HCT116 (cell line): ENCODE data around the gene LHFPL6.

Experiments used
- EZH2phosphoT487 ChIP-seq: fragments of 200-600 bp; IDR thresholded peaks from 2 replicates; pipeline ENCODE4 v1.6.1; 2018; ENCODE audit warnings: antibody characterized with exemption, borderline replicate concordance
- JUND ChIP-seq: IDR thresholded peaks from 2 replicates; pipeline ENCODE4 v1.6.1; 2012
- POLR2A ChIP-seq: IDR thresholded peaks from 2 replicates; pipeline ENCODE4 v1.7.0; 2011; ENCODE audit warnings: borderline replicate concordance; ENCODE audit not compliant: insufficient read depth, insufficient read length; ENCODE audit errors: extremely low read depth
- POLR2AphosphoS5 ChIP-seq: IDR thresholded peaks from 2 replicates; pipeline ENCODE4 v1.6.1; 2011; ENCODE audit warnings: mild to moderate bottlenecking, low read depth, low read length, moderate library complexity
- TF ChIP-seq, protein P1 (sequence below): IDR thresholded peaks from 2 replicates; pipeline ENCODE4 v1.6.1; 2012
- TF ChIP-seq, protein P2 (sequence below), 3 experiments: fragments of 200-600 bp in 1 of 3; sonication (generic) in 1 of 3; IDR thresholded peaks in 2 of 3; conservative IDR thresholded peaks in 1 of 3; 2 replicates each; pipeline ENCODE4 v1.5.1; 2012 to 2017; ENCODE audit warnings: low read depth in 2 of 3, low read length in 2 of 3, antibody characterized with exemption in 1 of 3, borderline replicate concordance in 1 of 3, control low read depth in 1 of 3, mild to moderate bottlenecking in 1 of 3, mixed read lengths in 1 of 3, mixed run types in 1 of 3, moderate library complexity in 1 of 3; ENCODE audit not compliant: insufficient read depth in 1 of 3

DNA sequence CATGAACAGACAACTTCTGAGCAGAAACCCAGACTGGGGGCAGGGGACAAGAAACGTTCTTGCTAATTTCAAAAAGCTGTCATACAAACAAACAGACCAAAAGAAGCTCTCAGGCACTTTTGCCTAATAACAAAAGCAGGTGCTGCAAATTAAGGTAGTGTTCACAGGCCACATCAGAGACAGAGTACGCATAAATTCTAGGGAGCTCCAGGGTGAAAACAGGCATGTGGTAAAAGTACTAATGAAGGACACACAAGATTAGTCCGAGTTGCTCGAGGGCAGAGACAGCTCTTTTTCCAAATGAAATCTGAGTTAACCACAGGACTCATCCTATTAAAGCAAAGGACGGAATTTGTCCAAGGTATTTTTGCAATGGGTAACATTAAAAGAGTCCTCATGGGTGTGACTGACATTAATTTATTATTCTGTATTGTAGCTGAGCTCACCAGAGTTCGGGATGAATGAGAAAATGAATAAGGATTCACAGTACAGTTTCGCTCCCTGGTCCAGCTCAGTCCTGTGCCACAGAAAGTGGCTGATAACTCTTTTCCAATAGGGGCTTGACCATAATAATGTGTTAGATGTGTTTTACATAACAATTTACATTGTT is 197.3 kb downstream of the LHFPL6 start:
- TF ChIP-seq POLR2A (no peak), POLR2AphosphoS5 (no peak), JUND (no peak), EZH2phosphoT487 (no peak)
- TF ChIP-seq, protein P1, sequence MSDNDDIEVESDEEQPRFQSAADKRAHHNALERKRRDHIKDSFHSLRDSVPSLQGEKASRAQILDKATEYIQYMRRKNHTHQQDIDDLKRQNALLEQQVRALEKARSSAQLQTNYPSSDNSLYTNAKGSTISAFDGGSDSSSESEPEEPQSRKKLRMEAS = no peak
- TF ChIP-seq, protein P2, sequence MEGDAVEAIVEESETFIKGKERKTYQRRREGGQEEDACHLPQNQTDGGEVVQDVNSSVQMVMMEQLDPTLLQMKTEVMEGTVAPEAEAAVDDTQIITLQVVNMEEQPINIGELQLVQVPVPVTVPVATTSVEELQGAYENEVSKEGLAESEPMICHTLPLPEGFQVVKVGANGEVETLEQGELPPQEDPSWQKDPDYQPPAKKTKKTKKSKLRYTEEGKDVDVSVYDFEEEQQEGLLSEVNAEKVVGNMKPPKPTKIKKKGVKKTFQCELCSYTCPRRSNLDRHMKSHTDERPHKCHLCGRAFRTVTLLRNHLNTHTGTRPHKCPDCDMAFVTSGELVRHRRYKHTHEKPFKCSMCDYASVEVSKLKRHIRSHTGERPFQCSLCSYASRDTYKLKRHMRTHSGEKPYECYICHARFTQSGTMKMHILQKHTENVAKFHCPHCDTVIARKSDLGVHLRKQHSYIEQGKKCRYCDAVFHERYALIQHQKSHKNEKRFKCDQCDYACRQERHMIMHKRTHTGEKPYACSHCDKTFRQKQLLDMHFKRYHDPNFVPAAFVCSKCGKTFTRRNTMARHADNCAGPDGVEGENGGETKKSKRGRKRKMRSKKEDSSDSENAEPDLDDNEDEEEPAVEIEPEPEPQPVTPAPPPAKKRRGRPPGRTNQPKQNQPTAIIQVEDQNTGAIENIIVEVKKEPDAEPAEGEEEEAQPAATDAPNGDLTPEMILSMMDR (IDR thresholded peaks at IDR 0.05 in 2 of 3, conservative IDR thresholded peaks at IDR 0.05 in 1 of 3; ENCODE audit: borderline replicate concordance in 1 of 3, insufficient read depth in 1 of 3, low read depth in 2 of 3, low read length in 2 of 3) = no peak
